Osteocyte (in vitro differentiated cells): ENCODE data around the gene LAMTOR2. TPM values are rescaled to one million over a fixed set of nuclear protein-coding genes. Genes with fewer than 3 reads are reported as not detected.

Source experiments
- DNase-seq: peaks from one replicate; pipeline ENCODE4 v3.0.0; 2021; ENCODE audit warnings: mixed read lengths; ENCODE audit not compliant: unreplicated experiment; ENCODE audit errors: extremely low spot score
- H3K27ac Mint-ChIP-seq: one replicate; pipeline ENCODE4 v1.8.0; 2021; ENCODE audit warnings: mild to moderate bottlenecking, mixed read lengths; ENCODE audit not compliant: unreplicated experiment
- H3K27me3 Mint-ChIP-seq: one replicate; pipeline ENCODE4 v1.8.0; 2021; ENCODE audit warnings: mixed read lengths; ENCODE audit not compliant: unreplicated experiment
- H3K36me3 Mint-ChIP-seq: one replicate; pipeline ENCODE4 v1.8.0; 2021; ENCODE audit warnings: mixed read lengths; ENCODE audit not compliant: unreplicated experiment
- H3K4me1 Mint-ChIP-seq: one replicate; pipeline ENCODE4 v1.8.0; 2021; ENCODE audit warnings: mixed read lengths; ENCODE audit not compliant: unreplicated experiment
- H3K4me3 Mint-ChIP-seq: one replicate; pipeline ENCODE4 v1.8.0; 2021; ENCODE audit warnings: mild to moderate bottlenecking, moderate library complexity, mixed read lengths; ENCODE audit not compliant: unreplicated experiment
- H3K9me3 Mint-ChIP-seq: one replicate; pipeline ENCODE4 v1.8.0; 2021; ENCODE audit warnings: mixed read lengths; ENCODE audit not compliant: unreplicated experiment
- CTCF ChIP-seq: fragments of 200-600 bp; sonication (generic); IDR thresholded peaks from 2 replicates; pipeline ENCODE4 v1.5.0; 2021; ENCODE audit warnings: antibody characterized with exemption, mild to moderate bottlenecking, moderate library complexity
- total RNA-seq: library from RNA; stranded (reverse); gene quantifications from 2 replicates; pipeline ENCODE4 v1.2.1, GENCODE V29; 2021

The LAMTOR2 gene
- total RNA-seq, 1 donor from 2014 or later, result 59.9 TPM

GRCh38 chr1:156106624-156107488 lies 52.3 kb downstream of the LAMTOR2 start:
- H3K27me3 Mint-ChIP-seq, result no peaks in the 10 kb centered on the region
- H3K4me1 Mint-ChIP-seq, result peaks cover 73% of the 10 kb centered on the region
- no peak for DNase-seq
- no peak for TF ChIP-seq CTCF
- peak overlapping the region; percentile 99 for H3K27ac Mint-ChIP-seq
- peak overlapping the region; percentile 44 for H3K4me3 Mint-ChIP-seq
- H3K9me3 Mint-ChIP-seq, result no peaks in the 10 kb centered on the region
- no peaks in the 10 kb centered on the region for H3K36me3 Mint-ChIP-seq

- Mint-ChIP-seq H3K27ac (peak overlapping the region; percentile 99), H3K36me3 (no peaks in the 10 kb centered on the region), H3K4me3 (no peak overlapping the region), H3K27me3 (no peaks in the 10 kb centered on the region), H3K9me3 (no peaks in the 10 kb centered on the region), H3K4me1 (peaks cover 73% of the 10 kb centered on the region)
- DNase-seq, result no peak
- no peak for TF ChIP-seq CTCF
Measured at GRCh38 chr1:156108057-156108456, 53.5 kb downstream of the LAMTOR2 start.

Other genes starting within 250 kb of the LAMTOR2 start
- gene GON4L, start 197.6 kb upstream of the LAMTOR2 start, total RNA-seq, result 56.3 and 57.0 TPM in 2 replicates
- 5.3 TPM in 2 replicates for gene SYT11, start 195.2 kb upstream of the LAMTOR2 start, total RNA-seq
- gene RIT1, start 143.4 kb upstream of the LAMTOR2 start, total RNA-seq, result 43.1 and 45.6 TPM in 2 replicates
- gene KHDC4, start 120.4 kb upstream of the LAMTOR2 start, total RNA-seq, result 48.8 and 53.7 TPM in 2 replicates
- not detected in 2 replicates for gene RXFP4, start 113.1 kb upstream of the LAMTOR2 start, total RNA-seq
- gene ARHGEF2, start 76.2 kb upstream of the LAMTOR2 start, total RNA-seq, result 199 and 201 TPM in 2 replicates
- gene SSR2, start 33.8 kb upstream of the LAMTOR2 start, total RNA-seq, result 283 and 284 TPM in 2 replicates
- gene UBQLN4, start 984 bp upstream of the LAMTOR2 start, total RNA-seq, result 36.4 and 36.9 TPM in 2 replicates
- gene RAB25, start 6.4 kb downstream of the LAMTOR2 start, total RNA-seq, result not detected in 2 replicates
- 19.8 and 20.7 TPM in 2 replicates for gene MEX3A, start 27.7 kb downstream of the LAMTOR2 start, total RNA-seq
- gene LMNA, start 59.9 kb downstream of the LAMTOR2 start, total RNA-seq, result 733 and 792 TPM in 2 replicates
- 1.6 and 1.8 TPM in 2 replicates for gene SEMA4A, start 98.8 kb downstream of the LAMTOR2 start, total RNA-seq
- gene SLC25A44, start 139.3 kb downstream of the LAMTOR2 start, total RNA-seq, result 20.2 and 23.4 TPM in 2 replicates
- gene PMF1, start 158.2 kb downstream of the LAMTOR2 start, total RNA-seq, result 54.1 and 57.0 TPM in 2 replicates
- gene BGLAP, start 187.4 kb downstream of the LAMTOR2 start, total RNA-seq, result 0.52 TPM in 1 of 2 replicates, not detected in the other
- gene PAQR6, start 193.3 kb downstream of the LAMTOR2 start, total RNA-seq, result 12.0 and 12.5 TPM in 2 replicates
- 75.8 and 78.1 TPM in 2 replicates for gene SMG5, start 228.0 kb downstream of the LAMTOR2 start, total RNA-seq
- gene TMEM79, start 229.5 kb downstream of the LAMTOR2 start, total RNA-seq, result 2.6 and 3.3 TPM in 2 replicates
- 77.1 and 86.4 TPM in 2 replicates for gene GLMP, start 240.9 kb downstream of the LAMTOR2 start, total RNA-seq
- gene VHLL, start 244.5 kb downstream of the LAMTOR2 start, total RNA-seq, result not detected in 2 replicates